CD4-positive, alpha-beta T cell (primary cell): ENCODE data around the gene CD247. TPM values are rescaled to one million over a fixed set of nuclear protein-coding genes. Genes with fewer than 3 reads are reported as not detected.
A peak's percentile ranks its signal among the peaks of the same experiment; 100 is the strongest.

Experiments
- ATAC-seq: fragments of 200-7000 bp; cut with Tn5 transposase; one replicate; pipeline ENCODE4 v1.10.0; 2022; ENCODE audit warnings: mild to moderate bottlenecking; ENCODE audit not compliant: poor library complexity
- CTCF ChIA-PET: fragments of 350-600 bp; sonication (Branson Sonifier 250); formaldehyde crosslinking; loops from one replicate; lab custom pipeline; 2021; ENCODE audit warnings: antibody characterized with exemption, inconsistent platforms; lab: Charles Lee
- POLR2A ChIA-PET: fragments of 350-600 bp; sonication (Branson Sonifier 250); formaldehyde crosslinking; loops from one replicate; lab custom pipeline; 2021; ENCODE audit warnings: antibody characterized with exemption, inconsistent platforms; lab: Charles Lee
- DNase-seq, 14 experiments: peaks; one replicate each; pipeline ENCODE4 v3.0.0-alpha.2; 2013 to 2020; ENCODE audit warnings: mixed read lengths in 2 of 14
- H3K27ac ChIP-seq, 2 donors: one replicate each; pipeline versions ENCODE4 v1.5.1 to v1.7.0; 2013; ENCODE audit warnings: low read length in 2 of 2, low read depth in 1 of 2, mild to moderate bottlenecking in 1 of 2
- H3K27me3 ChIP-seq, 2 experiments: 1 replicate in 1 of 2; 2 replicates in 1 of 2; pipeline versions ENCODE4 v1.6.1 to v1.7.0; 2013; ENCODE audit warnings: low read length in 2 of 2, control low read depth in 1 of 2, mild to moderate bottlenecking in 1 of 2, moderate library complexity in 1 of 2; ENCODE audit not compliant: insufficient read depth in 2 of 2, control insufficient read depth in 1 of 2
- H3K36me3 ChIP-seq: one replicate; pipeline ENCODE4 v1.6.1; 2013; ENCODE audit warnings: low read length, control low read depth; ENCODE audit not compliant: insufficient read depth
- H3K4me1 ChIP-seq: one replicate; pipeline ENCODE4 v1.6.1; 2013; ENCODE audit warnings: low read length, control low read depth; ENCODE audit not compliant: insufficient read depth
- H3K4me3 ChIP-seq: one replicate; pipeline ENCODE4 v1.5.1; 2013; ENCODE audit warnings: mild to moderate bottlenecking, low read length, moderate library complexity
- H3K9me3 ChIP-seq, 2 experiments: 1 replicate in 1 of 2; 2 replicates in 1 of 2; pipeline versions ENCODE4 v1.6.1 to v1.7.0; 2013; ENCODE audit warnings: low read length in 2 of 2, mild to moderate bottlenecking in 2 of 2, control low read depth in 1 of 2, moderate library complexity in 1 of 2; ENCODE audit not compliant: control insufficient read depth in 1 of 2, insufficient read depth in 1 of 2
- H3K27ac Mint-ChIP-seq: one replicate; pipeline ENCODE4 v1.8.0; 2020; ENCODE audit warnings: mixed read lengths
- H3K27me3 Mint-ChIP-seq: one replicate; pipeline ENCODE4 v1.8.0; 2021; ENCODE audit warnings: mixed read lengths
- H3K36me3 Mint-ChIP-seq: one replicate; pipeline ENCODE4 v1.8.0; 2021; ENCODE audit warnings: low read depth, mixed read lengths
- H3K4me1 Mint-ChIP-seq: one replicate; pipeline ENCODE4 v1.8.0; 2021; ENCODE audit warnings: low read depth, mixed read lengths
- H3K4me3 Mint-ChIP-seq: one replicate; pipeline ENCODE4 v1.8.0; 2020; ENCODE audit warnings: mild to moderate bottlenecking, mixed read lengths
- H3K9me3 Mint-ChIP-seq: one replicate; pipeline ENCODE4 v1.8.0; 2020; ENCODE audit warnings: mixed read lengths
- CTCF ChIP-seq: fragments of 200-600 bp; IDR thresholded peaks from one replicate; pipeline ENCODE4 v1.8.0; 2022; ENCODE audit warnings: antibody characterized with exemption, mild to moderate bottlenecking
- intact Hi-C, 2 experiments: fragments of 100-400 bp; cut with DNase I in 1 of 2; cut with micrococcal nuclease in 1 of 2; formaldehyde crosslinking; loops; one replicate each; pipeline versions ENCODE4 v1.15.1 to v1.9.0; 2023 to 2025; cut with DNase I, micrococcal nuclease
- total RNA-seq, 174 experiments: library from RNA in 2 of 174; stranded (reverse) in 2 of 174; gene quantifications; one replicate each; pipeline ENCODE4 v1.2.3 and lab custom pipeline; 2021 to 2026

Gene CD247
- total RNA-seq, 2 experiments from 2014 or later = 355 to 378 TPM

- Mint-ChIP-seq H3K9me3 (no peaks in the 10 kb centered on the region), H3K36me3 (peaks cover 80% of the 10 kb centered on the region), H3K27me3 (no peaks in the 10 kb centered on the region), H3K4me3 (peak overlapping the region; percentile 44), H3K27ac (peak overlapping the region; percentile 100), H3K4me1 (peaks cover 93% of the 10 kb centered on the region)
- no peaks in the 10 kb centered on the region for H3K27me3 ChIP-seq
- H3K27ac ChIP-seq = peak overlapping the region; percentile 3 to 46
- no peaks in the 10 kb centered on the region for H3K9me3 ChIP-seq
- H3K36me3 ChIP-seq = peaks cover 35% of the 10 kb centered on the region
- no peak overlapping the region for H3K4me3 ChIP-seq
- intact Hi-C loops = loop anchor here in 1 of 2 experiments (2.0 kb wide), 1 partner anchor 15 kb away; no protein-coding TSS in a partner anchor
- H3K4me1 ChIP-seq = peaks cover 66% of the 10 kb centered on the region
- POLR2A ChIA-PET = interaction anchor here (0.6 to 8.0 kb wide), 13 partner anchors 11 to 248 kb away, joined by 3 to 78 read pairs (median 5); partner anchors contain the start of gene CD247
- CTCF ChIA-PET = interaction anchor here (1.1 to 1.2 kb wide), 3 partner anchors 9 to 14 kb away, joined by 3 to 4 read pairs (median 3); no protein-coding TSS in a partner anchor
- DNase-seq (no peak), ATAC-seq (no peak)
- TF ChIP-seq CTCF = no peak
Measured at GRCh38 chr1:167467752-167468151, 50.6 kb downstream of the CD247 start.

DNA sequence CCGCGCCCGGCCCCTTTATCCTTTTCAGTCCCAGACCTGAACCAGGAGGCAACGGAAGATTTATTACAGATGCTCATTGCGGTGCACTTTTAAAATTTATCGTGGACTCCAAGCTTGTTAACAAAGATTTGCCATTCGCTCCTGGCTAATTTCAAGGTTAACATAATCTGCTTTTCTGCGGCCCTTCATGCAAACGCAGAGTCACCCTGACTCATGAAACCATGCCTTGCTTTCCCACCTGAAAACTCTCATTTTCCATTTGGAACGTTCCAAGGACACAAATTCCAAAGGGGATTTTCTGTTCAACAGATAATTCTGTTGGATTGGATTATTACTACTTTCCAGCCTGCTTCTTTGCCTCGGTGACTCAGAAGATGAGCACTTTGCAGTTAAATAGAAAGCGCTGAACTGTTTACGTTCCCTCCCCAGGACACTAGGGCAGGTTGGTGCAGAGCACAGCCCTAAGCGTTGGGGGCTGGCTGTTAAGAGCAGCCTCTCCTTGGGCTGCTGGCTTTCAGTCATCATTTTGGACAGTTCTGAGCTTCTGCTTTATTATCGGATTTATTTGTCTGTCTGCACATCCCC lies 51.1 kb downstream of the CD247 start:
- peaks cover 40% of the 10 kb centered on the region for H3K36me3 ChIP-seq
- H3K4me3 ChIP-seq = no peak overlapping the region
- Mint-ChIP-seq H3K27me3 (no peaks in the 10 kb centered on the region), H3K4me1 (peaks cover 93% of the 10 kb centered on the region), H3K27ac (peak overlapping the region; percentile 100), H3K4me3 (peak overlapping the region; percentile 44), H3K36me3 (peaks cover 80% of the 10 kb centered on the region), H3K9me3 (no peaks in the 10 kb centered on the region)
- intact Hi-C loops = no loop called here
- CTCF ChIA-PET = interaction anchor here (1.1 to 1.7 kb wide), 4 partner anchors 9 to 199 kb away, joined by 3 to 4 read pairs (median 4); partner anchors contain the start of gene CREG1
- DNase-seq = peak in 2 of 14 experiments; percentile 34
- POLR2A ChIA-PET = interaction anchor here (0.7 to 8.0 kb wide), 8 partner anchors 11 to 247 kb away, joined by 3 to 78 read pairs (median 6); no protein-coding TSS in a partner anchor
- no peaks in the 10 kb centered on the region for H3K27me3 ChIP-seq
- peaks cover 66% of the 10 kb centered on the region for H3K4me1 ChIP-seq
- peak overlapping the region; percentile 3 to 46 for H3K27ac ChIP-seq
- peak; percentile 55 for ATAC-seq
- H3K9me3 ChIP-seq = no peaks in the 10 kb centered on the region
- TF ChIP-seq CTCF = no peak

GRCh38 chr1:167465743-167466142 lies 52.6 kb downstream of the CD247 start:
- DNase-seq (peak in 1 of 14 experiments; percentile 8), ATAC-seq (no peak)
- H3K9me3 Mint-ChIP-seq = no peaks in the 10 kb centered on the region
- peak overlapping the region; percentile 79 for H3K4me3 Mint-ChIP-seq
- Histone ChIP-seq H3K27me3 (no peaks in the 10 kb centered on the region), H3K27ac (peak overlapping the region in 1 of 2 donors; percentile 30), H3K4me1 (peaks cover 73% of the 10 kb centered on the region), H3K36me3 (peaks cover 51% of the 10 kb centered on the region), H3K9me3 (no peaks in the 10 kb centered on the region), H3K4me3 (no peak overlapping the region)
- TF ChIP-seq CTCF = no peak
- intact Hi-C loops = no loop called here
- peaks cover 93% of the 10 kb centered on the region for H3K4me1 Mint-ChIP-seq
- H3K36me3 Mint-ChIP-seq = peaks cover 88% of the 10 kb centered on the region
- H3K27ac Mint-ChIP-seq = peak overlapping the region; percentile 100
- ChIA-PET CTCF (interaction anchor here (0.6 to 1.7 kb wide), 5 partner anchors 10 to 198 kb away, joined by 3 to 4 read pairs (median 3); partner anchors contain the start of gene CREG1), POLR2A (interaction anchor here (1.0 to 8.0 kb wide), 8 partner anchors 9 to 246 kb away, joined by 3 to 78 read pairs (median 7); partner anchors contain the start of gene POU2F1)
- no peaks in the 10 kb centered on the region for H3K27me3 Mint-ChIP-seq
